Measurements from ENCODE around the gene OAS1. TPM values are rescaled to one million over a fixed set of nuclear protein-coding genes. Genes with fewer than 3 reads are reported as not detected.

OAS1 gene
- polyA plus RNA-seq (ENCODE audit: insufficient read length): 14.3 TPM
- long read RNA-seq, donor 1, partial matches to known transcripts: 0 of 5 reads
- long read RNA-seq, donor 1, other reads (novel, unspliced or antisense): 0 of 5 reads
- long read RNA-seq, donor 2, transcript OAS1-201 (6 exons, 1,816 nt): major isoform, 5 of 5 reads
- long read RNA-seq, donor 2, partial matches to known transcripts: 0 of 5 reads
- long read RNA-seq, donor 2, other reads (novel, unspliced or antisense): 0 of 5 reads
- long read RNA-seq, donor 3, partial matches to known transcripts: 0 of 2 reads
- long read RNA-seq, donor 3, other reads (novel, unspliced or antisense): 0 of 2 reads
- long read RNA-seq, donor 4: 0 reads
- long read RNA-seq, donor 5, partial matches to known transcripts: 0 of 7 reads
- long read RNA-seq, donor 5, other reads (novel, unspliced or antisense): 0 of 7 reads
- long read RNA-seq, donor 6, transcript OAS1-201 (6 exons, 1,816 nt): major isoform, 5 of 5 reads
- long read RNA-seq, donor 6, partial matches to known transcripts: 0 of 5 reads
- long read RNA-seq, donor 6, other reads (novel, unspliced or antisense): 0 of 5 reads
- long read RNA-seq, donor 7, transcript OAS1-203 (5 exons, 1,990 nt): major isoform, 5 of 9 reads
- long read RNA-seq, donor 7, partial matches to known transcripts: 0 of 9 reads
- long read RNA-seq, donor 7, other reads (novel, unspliced or antisense): 0 of 9 reads
- long read RNA-seq, donor 8, partial matches to known transcripts: 0 of 3 reads
- long read RNA-seq, donor 8, other reads (novel, unspliced or antisense): 0 of 3 reads

GRCh38 chr12:112906712-112907414, at the start of gene OAS1:
TSS of gene OAS1 (plus strand) at chr12:112906962. CDS start at chr12:112907040, 78 bp downstream.
- peak; percentile 68 for DNase-seq

GRCh38 chr12:112859291-112859690, 47.5 kb upstream of the OAS1 start:
- no peak for DNase-seq

GRCh38 chr12:112860181-112860580, 46.6 kb upstream of the OAS1 start:
- DNase-seq: no peak

DNA sequence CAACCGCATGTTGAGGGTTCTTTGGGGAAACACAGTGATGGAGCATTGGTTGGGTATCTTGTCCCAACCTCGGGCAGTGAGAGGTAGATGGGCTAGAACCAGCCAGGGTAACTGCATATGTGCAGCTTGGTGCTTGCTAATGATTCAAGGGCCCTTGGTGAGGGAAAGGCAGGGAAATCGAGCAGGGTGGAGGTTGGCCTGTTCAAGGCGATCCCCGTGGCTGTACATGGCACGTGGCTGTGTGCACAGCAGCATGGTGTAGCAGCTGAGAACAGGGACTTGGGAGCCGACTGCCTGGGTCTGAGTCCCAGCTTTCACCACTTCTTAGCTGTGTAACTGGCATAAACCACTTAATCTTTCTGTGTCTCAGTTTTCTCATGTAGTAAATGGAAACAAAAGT, 45.5 kb upstream of the OAS1 start:
- no peak for DNase-seq

DNA sequence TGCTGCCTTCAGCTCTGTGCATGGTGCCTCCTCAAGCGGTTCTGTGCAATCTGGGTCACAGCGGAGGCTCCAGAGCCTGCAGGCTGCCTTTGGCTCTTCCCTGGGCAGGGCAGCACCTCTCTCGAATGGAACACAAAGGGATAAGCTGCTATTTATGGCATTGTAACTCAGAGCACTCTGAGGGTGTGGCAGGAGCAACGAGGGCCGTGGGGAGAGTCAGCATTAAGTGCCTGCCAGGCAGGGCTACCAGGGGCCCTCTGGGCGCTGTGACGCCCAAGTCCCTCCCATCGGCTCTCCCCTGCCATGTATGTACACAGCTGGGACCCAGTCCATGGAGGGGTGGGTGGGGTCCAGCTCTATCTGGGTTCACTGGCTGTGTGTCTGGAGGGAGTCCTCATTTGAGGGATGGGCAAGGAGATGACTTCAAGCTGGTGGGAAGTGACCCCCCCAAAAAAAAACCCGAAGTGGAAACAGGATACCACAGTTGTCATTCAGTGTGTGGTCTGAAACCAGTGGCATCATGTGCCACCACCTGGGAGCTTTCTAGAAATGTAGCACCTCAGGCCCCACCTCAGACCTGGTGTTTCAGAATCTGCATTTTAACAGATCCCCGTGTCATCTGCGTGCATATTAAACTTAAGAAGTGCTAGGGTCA, 44.0 kb upstream of the OAS1 start:
- no peak for DNase-seq

GRCh38 chr12:112868459-112869041, 38.2 kb upstream of the OAS1 start:
- no peak for DNase-seq

- no peak for DNase-seq
Measured at GRCh38 chr12:112869091-112869490, 37.7 kb upstream of the OAS1 start.

DNA sequence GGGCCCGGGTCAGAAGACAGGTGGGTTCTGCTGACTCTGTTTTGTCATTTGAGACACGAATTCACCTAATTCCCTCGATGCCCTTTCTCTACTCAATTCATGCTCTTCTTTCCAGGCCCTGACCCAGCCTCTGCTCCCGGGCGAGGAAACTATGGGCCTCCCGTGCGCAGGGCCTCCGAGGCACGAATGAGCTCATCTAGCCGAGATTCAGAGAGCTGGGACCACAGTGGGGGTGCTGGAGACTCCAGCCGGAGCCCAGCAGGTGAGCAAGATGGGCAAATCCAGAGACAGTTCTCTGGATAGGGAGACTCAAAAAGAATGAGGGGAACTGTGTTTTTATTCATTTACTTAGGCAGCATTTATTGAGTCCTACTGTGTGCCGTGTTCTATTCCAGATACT, 37.0 kb upstream of the OAS1 start:
- DNase-seq: no peak

DNA sequence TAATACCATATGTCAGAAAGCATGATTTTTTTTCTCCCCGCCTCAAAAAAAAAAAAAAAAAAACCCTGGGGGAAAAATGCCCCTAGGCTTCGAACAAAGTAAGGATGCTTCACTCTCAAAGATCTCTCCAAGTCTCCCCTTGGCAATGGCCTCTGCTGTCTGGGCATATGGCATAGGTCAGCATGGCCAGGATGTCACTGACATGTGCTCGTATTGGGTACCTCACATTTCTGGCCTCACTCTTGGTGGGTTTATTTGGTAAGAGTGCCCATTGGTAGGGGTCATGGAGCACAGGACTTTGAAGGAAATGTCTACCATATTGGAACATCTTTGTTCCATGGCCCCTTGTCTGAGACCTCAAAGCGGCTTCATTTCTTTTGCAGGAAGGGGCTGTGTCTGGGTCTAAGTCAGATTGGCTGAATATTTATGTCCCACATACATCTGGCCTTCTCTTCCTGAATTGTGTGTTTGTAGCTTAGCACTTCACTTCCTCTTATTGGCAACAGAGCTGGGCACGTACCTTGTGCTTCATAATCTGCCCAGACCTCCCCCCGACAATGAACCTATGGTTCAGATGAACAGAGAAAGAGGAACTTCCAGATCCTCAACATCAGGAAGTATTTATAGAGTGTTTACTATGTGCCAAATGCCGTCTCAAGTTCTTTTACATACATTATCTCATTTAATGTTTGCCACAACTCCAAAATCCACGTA, 36.3 kb upstream of the OAS1 start:
- DNase-seq: no peak

- no peak for DNase-seq
Measured at GRCh38 chr12:112875608-112876007, 31.2 kb upstream of the OAS1 start.

- no peak for DNase-seq
Measured at GRCh38 chr12:112876506-112876905, 30.3 kb upstream of the OAS1 start.

- DNase-seq: no peak
Measured at GRCh38 chr12:112877006-112877405, 29.8 kb upstream of the OAS1 start.

GRCh38 chr12:112878488-112878887, 28.3 kb upstream of the OAS1 start:
- no peak for DNase-seq

DNA sequence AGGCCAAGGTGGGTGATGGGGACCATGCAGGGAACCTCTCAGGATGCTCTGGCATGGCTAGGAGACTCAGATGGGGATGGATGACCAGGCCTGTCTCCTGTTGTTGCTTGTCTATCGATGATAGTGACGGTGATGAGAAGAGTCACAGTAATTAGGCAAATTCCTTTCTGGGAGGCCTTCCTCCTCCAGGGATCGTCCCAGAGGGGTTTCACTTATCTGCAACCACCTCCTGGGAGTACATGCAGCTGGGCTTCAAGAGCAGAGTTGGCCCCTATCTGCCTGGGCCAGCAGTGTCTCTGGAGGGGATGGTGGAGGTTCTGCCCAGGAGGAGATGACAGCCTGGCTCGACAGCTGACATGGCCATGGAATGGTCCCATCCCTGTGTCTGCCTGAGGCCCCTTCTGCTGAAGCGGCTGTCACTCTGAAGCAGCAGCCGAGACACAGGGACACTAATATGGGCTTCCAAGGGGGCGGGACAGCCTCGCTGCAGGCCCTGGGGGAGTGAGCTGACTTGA, 27.5 kb upstream of the OAS1 start:
- DNase-seq: no peak

GRCh38 chr12:112881602-112882001, 25.2 kb upstream of the OAS1 start:
- no peak for DNase-seq

GRCh38 chr12:112885236-112885635, 21.5 kb upstream of the OAS1 start:
- DNase-seq: no peak

GRCh38 chr12:112887550-112887949, 19.2 kb upstream of the OAS1 start:
- DNase-seq: no peak

GRCh38 chr12:112891093-112892024, 15.4 kb upstream of the OAS1 start:
- no peak for DNase-seq

DNA sequence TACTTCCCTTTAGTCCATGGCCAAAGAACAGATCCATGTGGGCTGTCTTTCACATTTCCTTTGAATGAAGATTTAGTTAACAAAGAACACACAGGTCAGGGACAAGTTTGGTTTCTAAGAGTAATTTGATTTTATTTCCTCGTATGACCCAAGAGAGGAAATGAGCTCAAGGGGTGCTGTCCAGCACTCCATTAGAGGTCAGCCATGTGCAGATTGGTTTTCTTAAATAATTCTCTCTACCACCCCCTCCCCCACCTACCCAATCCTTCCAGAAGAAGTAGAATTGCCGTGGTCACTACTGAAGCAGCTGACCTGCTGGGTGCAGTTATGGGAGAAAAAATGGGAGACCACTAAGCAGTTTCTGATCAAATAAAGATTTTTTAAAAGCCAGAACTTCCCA, 13.9 kb upstream of the OAS1 start:
- DNase-seq: no peak

- DNase-seq: no peak
Measured at GRCh38 chr12:112894128-112894527, 12.6 kb upstream of the OAS1 start.

All from left kidney (tissue), 8 donors.